IMR-90 (cell line): ENCODE results near the gene TEDC2.

Source experiments
- BHLHE40 ChIP-seq: fragments of 150-350 bp; IDR thresholded peaks from 2 replicates; pipeline ENCODE4 v1.6.1; 2016; ENCODE audit warnings: mild to moderate bottlenecking, low read depth, low read length
- CEBPB ChIP-seq: IDR thresholded peaks from 2 replicates; pipeline ENCODE4 v1.6.1; 2012; ENCODE audit warnings: low read depth, low read length, improper control_type of control experiment
- CHD1 ChIP-seq: IDR thresholded peaks from 2 replicates; pipeline ENCODE4 v1.6.1; 2012; ENCODE audit warnings: low read depth, low read length, improper control_type of control experiment
- CTCF ChIP-seq: conservative IDR thresholded peaks from 2 replicates; pipeline ENCODE4 v1.5.1; 2012; ENCODE audit warnings: mild to moderate bottlenecking, low read depth, low read length, improper control_type of control experiment
- FOS ChIP-seq: fragments of 150-350 bp; IDR thresholded peaks from 2 replicates; pipeline ENCODE4 v1.6.1; 2016; ENCODE audit warnings: low read depth, low read length
- MXI1 ChIP-seq: IDR thresholded peaks from 2 replicates; pipeline ENCODE4 v1.6.1; 2012; ENCODE audit warnings: low read depth, mild to moderate bottlenecking, low read length, moderate library complexity, borderline replicate concordance
- POLR2A ChIP-seq: IDR thresholded peaks from 2 replicates; pipeline ENCODE4 v1.6.1; 2012; ENCODE audit warnings: mild to moderate bottlenecking, low read depth, low read length
- RAD21 ChIP-seq: IDR thresholded peaks from 2 replicates; pipeline ENCODE4 v1.6.1; 2012; ENCODE audit warnings: low read length, improper control_type of control experiment
- RCOR1 ChIP-seq: IDR thresholded peaks from 2 replicates; pipeline ENCODE4 v1.6.1; 2012; ENCODE audit warnings: mild to moderate bottlenecking, low read length, improper control_type of control experiment; ENCODE audit not compliant: insufficient replicate concordance
- RFX5 ChIP-seq: IDR thresholded peaks from 2 replicates; pipeline ENCODE4 v1.8.0; 2012; ENCODE audit warnings: low read depth, mild to moderate bottlenecking, low read length, moderate library complexity

- TF ChIP-seq CTCF (no peak), RAD21 (no peak), RCOR1 (no peak), CHD1 (no peak), BHLHE40 (no peak), POLR2A (no peak), CEBPB (no peak), RFX5 (no peak), MXI1 (no peak), FOS (no peak)
These were observed 3.3 kb upstream of the TEDC2 start for GRCh38 chr16:2456551-2457153.
